Activated effector memory CD4-positive, alpha-beta T cell treated with Interleukin-2 at 50 U/mL for 16 hours (primary cell): Measurements from ENCODE around the gene TXNRD2.

ENCODE experiments used
- DNase-seq: peaks from one replicate; pipeline ENCODE4 v3.0.0-alpha.2; 2020

The TXNRD2 gene

DNA sequence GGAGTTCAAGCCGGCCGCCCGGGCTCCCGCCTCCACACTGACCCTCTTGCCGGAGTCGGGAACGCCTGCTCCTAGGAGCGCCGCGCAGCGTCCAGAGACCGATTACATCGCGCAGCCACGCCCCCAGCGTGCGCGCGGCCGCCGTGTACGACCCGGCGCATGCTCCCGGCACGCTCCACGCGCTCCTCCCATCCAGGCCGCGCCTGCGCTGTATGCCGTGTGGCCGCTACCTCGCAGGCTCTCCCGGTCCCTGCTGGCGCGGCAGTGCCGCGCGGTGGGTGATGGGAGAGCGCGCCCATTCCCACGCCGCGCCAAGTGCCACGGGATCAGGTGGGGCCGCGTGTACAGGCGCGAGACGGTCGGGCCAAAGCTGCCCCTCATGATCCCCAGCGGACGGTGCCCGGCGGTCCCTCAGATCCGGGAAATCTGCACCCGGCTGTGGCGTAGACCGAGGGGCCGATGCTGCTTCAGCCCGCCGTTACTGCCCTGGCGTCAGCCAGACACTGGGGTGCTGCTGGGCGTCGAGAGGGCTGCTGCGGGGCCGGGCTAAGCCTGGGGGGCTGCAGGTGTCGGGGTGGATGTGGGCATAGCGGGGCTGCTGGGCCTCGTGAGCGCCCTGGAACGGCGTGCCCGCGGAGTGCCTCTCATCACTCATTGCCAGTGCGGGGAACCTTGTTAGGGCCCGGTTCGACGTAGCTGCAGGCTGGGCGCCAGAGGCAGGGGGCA is 86.7 kb downstream of the TXNRD2 start, which contains the start of the genes GNB1L and RTL10:
TSS of gene GNB1L (minus strand) at position 97 of the 726 bp plus-strand sequence. CDS start 33,519 bp downstream, outside the sequence.
TSS of gene RTL10 (minus strand) at position 97 of the 726 bp plus-strand sequence. CDS start 2,613 bp downstream, outside the sequence.
- DNase-seq = peak; percentile 95

DNA sequence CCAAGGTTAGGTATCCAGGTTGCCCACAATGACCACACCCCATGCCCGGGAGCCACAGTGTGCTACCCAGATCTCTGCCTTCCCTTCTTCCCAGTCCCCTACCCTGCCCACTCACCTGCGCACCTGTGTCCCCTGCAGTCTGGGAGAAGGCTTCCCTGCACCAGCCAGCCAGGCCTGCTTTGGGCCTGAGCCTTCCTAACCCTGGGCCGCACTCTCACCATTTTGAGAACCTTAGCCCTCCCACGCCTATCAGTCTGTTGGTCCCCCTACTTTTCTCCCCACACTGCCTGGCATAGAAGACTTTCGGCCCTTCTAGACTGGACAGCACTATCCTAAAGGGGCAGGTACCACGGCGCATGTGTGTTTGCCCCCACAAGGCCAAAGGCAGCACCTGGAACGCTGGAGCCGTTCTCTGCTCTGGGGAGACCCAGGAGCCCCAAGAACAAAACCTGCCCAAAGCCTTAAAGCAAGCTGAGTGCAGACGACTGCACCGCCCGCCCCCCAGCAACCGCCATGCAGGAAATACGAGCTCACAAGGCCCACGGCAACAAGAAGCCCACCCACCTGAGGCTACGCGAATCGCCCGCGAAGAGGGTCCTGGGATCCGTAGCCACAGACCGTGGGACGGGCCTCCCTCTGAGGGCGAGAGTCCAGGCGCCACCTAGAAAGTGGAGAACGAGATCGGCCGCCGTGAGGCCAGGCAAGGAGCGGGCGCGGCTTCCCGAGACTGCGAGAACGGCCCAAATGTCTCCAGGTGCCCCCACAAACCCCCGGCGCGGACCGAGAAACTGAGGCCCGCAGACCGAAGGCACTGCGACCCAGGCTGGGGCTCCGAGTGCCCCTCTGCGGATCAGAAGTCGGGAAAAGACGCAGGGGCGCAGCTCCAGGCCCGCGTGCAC is 87.5 kb downstream of the TXNRD2 start:
- DNase-seq = no peak

GRCh38 chr22:19853058-19853878 is 88.3 kb downstream of the TXNRD2 start:
- DNase-seq = no peak

DNA sequence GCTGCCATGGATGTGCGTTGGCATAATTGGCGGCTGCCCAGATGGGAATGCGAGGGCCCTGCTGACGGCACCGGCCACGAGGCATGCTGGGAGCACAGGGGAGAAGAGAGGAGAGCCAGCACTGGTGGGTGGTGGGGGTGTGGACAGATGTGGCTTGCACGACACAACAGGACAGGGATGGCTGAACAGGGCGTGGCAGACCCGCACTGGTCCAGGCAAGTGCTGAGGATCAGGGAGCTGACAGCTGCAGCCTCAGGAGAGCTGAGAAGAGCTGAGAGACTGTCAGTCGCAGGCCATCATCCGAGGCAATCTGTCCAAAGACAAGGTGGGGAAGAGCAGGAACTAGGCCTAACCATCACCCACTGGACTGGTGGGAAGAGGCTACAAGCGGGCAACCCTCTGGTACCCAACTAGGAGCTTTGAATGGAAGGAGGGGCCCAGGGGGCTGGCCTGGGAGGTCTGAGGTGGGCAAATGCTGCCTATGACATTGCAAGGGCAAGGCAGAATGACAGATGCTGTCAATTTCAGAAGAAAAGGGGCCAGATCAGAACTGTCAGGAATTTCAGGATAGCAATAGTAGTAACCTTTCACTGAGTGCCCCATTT is 89.3 kb downstream of the TXNRD2 start:
- DNase-seq = no peak

- no peak for DNase-seq
Measured at GRCh38 chr22:19851291-19852176, 90.1 kb downstream of the TXNRD2 start.

DNA sequence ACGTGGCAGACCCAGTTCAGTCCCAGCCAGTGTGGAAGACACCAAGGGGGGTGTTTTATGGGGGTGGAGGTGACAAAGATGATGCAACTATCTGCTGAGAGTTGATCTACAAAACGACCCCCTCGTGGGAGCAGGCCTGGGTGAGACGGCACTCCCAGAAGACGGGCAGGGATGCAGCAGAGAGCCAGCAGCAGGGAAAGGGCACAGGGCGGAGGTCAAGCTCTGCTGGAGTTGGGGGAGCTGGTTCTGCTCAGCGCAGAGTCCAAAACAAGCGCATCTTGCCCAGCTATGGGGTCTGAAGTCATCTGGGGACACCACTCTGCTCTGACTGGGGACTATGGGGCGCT is 90.9 kb downstream of the TXNRD2 start:
- no peak for DNase-seq

DNA sequence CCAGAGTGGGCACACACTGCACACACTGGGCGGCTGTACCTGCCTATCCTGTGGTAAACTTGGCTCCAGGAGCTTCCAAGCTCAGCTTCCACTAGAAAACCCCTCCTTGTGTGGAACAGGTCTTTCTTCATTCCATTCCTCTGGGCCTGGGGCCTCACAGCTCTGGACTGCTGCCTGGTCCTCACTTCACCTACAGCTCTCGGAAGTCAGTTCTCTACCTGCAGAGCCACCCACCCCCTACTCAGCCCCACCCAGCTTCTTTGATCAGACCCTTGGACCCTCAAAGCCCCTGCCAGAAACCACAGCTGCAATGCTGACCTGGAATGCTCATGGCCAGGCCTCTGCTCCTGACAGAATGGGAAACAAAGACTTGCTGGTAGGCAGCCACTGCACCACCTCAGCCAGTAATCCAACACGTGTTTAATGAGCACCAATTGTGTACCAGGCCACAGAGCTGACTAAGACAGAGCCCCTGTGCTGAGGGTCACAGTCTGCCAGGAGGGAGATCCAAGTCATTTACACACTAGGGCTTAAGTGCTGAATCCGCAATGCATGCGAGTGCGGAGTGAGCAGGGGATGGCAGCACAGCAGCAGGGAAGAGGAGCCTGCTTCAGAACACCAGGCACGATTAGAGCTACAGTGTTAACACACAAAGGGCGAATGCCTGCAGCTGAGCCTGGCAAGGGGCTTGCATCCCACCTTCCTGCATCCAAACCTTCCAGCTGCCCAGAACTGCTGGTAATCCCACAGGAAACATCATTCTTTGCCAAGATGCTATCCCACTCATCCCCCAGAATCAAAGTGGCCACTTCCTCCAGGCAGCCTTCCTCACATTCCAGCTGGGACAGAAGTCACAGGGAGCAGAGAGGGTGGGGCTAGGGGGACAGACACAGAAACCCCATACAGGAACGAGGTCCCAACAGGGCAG is 91.5 kb downstream of the TXNRD2 start:
- DNase-seq = no peak

DNA sequence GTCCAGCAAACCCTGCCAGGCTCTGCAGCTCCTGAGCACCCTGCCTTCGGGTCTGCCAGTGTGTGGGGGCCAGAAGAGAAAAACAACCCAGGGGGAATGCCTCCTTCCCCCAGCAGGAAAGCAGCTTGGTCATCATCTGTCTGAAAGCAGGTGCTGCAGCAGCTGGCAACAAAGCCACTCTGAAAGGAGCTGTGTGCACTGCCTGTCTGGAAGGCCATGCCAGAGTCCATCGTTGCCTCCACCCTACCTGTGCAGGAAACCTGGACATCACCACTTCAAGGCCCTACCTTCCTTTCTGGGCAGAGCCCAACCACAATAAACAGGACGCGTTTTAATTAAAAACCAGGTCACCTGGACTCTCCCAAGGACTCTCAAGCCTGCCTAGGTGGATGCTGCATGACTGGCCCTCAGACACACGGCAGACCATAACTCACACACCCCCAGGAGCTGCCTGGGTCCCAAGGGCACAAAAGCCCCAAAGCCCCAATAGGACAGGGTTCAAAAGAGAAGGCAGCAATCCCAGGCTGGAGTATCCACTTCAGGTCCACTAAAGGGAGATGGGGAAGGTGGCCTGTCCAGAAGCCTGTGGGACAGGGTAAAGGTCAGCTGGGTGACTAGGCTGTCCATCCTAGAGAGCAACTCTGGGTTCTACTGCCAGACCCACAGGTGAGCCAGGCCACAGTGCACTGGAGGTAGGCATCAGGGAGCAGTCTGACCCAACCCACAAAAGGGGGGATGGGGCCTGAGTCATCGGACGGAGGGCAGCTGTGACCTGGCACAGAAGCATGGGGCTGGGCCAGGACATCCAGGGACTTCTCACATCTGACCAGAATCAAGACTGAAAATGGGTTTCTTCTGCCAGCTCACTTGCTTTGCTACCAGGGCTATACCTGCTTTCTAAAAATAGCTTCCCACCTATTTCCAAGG is 93.1 kb downstream of the TXNRD2 start:
- no peak for DNase-seq

DNA sequence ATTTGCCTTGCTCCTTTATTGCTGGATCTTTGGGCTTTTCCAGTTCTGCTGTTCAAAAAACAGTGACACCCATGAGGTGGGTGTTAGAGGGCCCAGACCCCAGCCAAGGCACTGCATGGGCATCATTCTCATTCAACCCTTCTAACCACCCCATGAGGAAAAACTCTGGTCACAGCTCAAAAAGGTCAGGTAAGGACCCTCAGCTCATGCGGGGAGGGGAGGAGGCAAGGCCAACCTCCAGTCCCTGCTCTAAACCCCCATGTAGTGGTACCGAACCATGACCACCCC is 94.3 kb downstream of the TXNRD2 start:
- DNase-seq = no peak

- DNase-seq = no peak
Measured at GRCh38 chr22:19846620-19847344, 94.8 kb downstream of the TXNRD2 start.

DNA sequence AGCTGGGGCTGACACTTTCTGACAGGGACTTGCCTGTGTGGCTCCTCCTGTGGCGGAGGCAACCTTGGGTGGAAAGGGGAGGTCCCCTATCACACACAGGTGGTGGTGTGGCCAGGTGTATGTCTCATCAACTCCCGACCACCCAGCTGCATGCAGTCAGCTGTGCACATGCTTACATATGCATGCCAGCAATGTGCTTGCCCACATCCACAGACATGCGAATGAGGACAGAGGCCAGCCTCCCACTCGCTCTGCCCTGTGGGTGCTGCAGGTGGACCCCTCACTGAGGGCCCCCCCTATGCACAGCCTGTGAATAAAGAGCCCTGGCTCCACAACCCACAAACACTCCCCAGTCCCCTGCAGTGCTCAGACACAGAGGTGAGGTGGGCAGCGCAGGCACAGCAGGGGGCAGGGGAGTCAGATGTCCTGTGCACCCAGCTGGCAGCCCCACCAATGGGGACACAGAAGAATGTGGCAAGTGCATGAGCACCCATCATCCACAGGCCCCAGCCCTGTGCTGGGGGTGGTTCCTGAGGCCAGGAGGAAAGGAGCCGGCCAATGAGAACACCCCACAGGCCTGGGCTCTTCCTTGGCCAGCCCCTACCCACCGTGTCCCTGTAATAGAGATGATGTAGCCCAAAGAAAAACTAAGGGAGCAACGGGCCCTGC is 96.4 kb downstream of the TXNRD2 start:
- no peak for DNase-seq

DNA sequence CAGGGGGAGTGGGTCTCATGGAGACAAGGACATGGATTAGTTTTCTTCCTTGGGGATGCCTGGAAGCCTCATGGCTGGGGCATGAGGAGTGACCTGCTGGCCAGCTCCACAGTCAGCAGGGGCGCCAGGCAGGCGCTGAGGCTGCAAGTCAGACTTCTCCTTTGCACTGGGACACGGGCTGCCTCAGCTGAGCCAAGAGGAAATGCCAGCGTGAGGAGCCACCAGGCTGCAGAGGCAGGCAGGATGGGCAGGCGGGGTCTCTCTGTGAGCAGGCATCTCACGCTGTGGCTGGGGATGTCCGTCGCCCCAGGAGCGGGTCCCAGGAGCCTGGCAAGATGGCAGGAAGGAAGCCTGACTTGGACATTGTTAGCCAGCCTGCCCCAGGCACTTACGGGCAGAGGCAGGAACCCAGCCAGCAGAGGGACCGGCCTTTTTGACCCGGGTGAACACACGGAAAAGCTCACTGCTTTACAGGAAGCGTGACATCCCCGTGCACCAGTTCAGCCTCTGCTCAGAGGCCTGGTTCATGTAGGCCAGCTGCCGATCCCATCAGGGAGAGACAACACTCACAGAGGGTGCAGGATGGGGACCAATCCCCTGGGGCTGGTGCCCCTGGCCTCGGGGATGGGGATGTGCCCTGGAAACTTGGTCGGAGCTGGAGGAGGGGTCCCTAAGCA is 97.1 kb downstream of the TXNRD2 start:
- no peak for DNase-seq

DNA sequence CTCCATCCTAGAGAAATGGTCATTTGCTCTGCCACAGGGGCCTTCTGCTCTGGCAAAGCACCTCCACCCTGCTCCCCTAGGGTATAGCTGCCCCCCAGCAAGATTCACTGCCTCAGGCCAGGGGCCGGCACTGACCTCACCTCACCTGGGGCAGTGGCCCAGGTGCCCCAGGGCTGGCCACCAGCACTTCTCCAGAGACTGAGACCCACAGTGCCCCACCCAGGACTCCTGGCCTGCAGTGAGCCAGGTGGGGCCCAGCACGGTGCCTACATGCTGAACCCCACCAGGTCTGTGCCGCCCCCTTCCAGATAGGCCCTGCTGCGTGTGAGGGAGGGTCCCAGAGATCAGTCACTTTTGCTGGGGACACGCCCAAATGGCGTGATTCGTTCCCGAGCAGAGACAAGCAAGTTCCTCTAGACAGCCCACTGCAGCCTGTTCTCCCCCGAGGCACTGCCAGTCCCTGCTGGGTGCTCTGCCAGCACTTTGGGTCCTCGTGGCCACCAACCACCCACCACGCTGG is 97.7 kb downstream of the TXNRD2 start:
- DNase-seq = no peak

- no peak for DNase-seq
Measured at GRCh38 chr22:19843107-19843856, 98.3 kb downstream of the TXNRD2 start.

GRCh38 chr22:19842393-19843106 is 99.1 kb downstream of the TXNRD2 start:
- no peak for DNase-seq
